Stimulated activated CD8-positive, alpha-beta memory T cell treated with anti-CD3 and anti-CD28 coated beads, Interleukin-7, amount 100 ng/mL, for 1 hour (primary cell): ENCODE results near the gene PRORP.
"Not testable (repeated sequence)": the region's sequence is repeated elsewhere in the genome, so short reads cannot be mapped to it uniquely, and the experiment has no call there.

ENCODE experiments used
- DNase-seq, 2 donors: peaks; one replicate each; pipeline ENCODE4 v3.0.0-alpha.2; 2020; ENCODE audit warnings: low read depth in 2 of 2

PRORP gene

GRCh38 chr14:35138585-35138984 is 16.2 kb downstream of the PRORP start:
- DNase-seq: no peak

- no peak for DNase-seq
Observed at GRCh38 chr14:35140718-35141581, 18.6 kb downstream of the PRORP start.

GRCh38 chr14:35144029-35144428 is 21.7 kb downstream of the PRORP start:
- DNase-seq: no peak

GRCh38 chr14:35146711-35147149 is 24.4 kb downstream of the PRORP start:
- DNase-seq: no peak

GRCh38 chr14:35147186-35147585 is 24.8 kb downstream of the PRORP start:
- DNase-seq: no peak

GRCh38 chr14:35147711-35148110 is 25.4 kb downstream of the PRORP start:
- DNase-seq: no peak

GRCh38 chr14:35149239-35149638 is 26.9 kb downstream of the PRORP start:
- no peak for DNase-seq

- DNase-seq: not testable (repeated sequence)
Observed at GRCh38 chr14:35152531-35152930, 30.2 kb downstream of the PRORP start.

GRCh38 chr14:35154016-35154415 is 31.7 kb downstream of the PRORP start:
- no peak for DNase-seq

GRCh38 chr14:35155962-35156361 is 33.6 kb downstream of the PRORP start:
- no peak for DNase-seq

- no peak for DNase-seq
Observed at GRCh38 chr14:35158491-35158890, 36.1 kb downstream of the PRORP start.

- no peak for DNase-seq
Observed at GRCh38 chr14:35158951-35159653, 36.8 kb downstream of the PRORP start.

- no peak for DNase-seq
Observed at GRCh38 chr14:35159742-35160409, 37.5 kb downstream of the PRORP start.

- DNase-seq: no peak
Observed at GRCh38 chr14:35161231-35161630, 38.9 kb downstream of the PRORP start.

GRCh38 chr14:35163384-35163783 is 41.0 kb downstream of the PRORP start:
- no peak for DNase-seq

GRCh38 chr14:35164849-35165248 is 42.5 kb downstream of the PRORP start:
- no peak for DNase-seq

- DNase-seq: no peak
Observed at GRCh38 chr14:35167496-35167895, 45.1 kb downstream of the PRORP start.
